ENCODE measurements around the gene DIS3L2.

DNA sequence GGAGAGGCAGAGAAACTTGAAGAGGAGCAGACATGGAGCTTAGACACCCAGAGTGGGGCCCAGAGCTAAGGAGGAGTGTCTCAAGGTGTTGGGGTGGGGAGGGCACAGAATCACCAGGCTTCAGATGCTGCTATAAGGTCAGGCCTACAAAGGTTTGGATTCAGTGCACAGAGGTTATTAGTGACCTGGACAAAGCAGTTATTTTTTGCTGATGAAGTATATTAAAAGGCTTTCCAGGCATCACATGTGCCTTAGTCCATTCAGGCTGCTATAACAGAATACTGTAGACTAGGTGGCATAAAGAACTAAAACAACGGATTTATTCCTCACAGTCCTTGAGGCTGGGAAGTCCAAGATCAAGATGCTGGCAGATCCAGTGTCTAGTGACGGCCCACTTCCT lies 271.4 kb downstream of the DIS3L2 start:
- TF ChIP-seq EP300 (IDR thresholded peaks at IDR 0.05): no peak
- TF ChIP-seq, protein P1, sequence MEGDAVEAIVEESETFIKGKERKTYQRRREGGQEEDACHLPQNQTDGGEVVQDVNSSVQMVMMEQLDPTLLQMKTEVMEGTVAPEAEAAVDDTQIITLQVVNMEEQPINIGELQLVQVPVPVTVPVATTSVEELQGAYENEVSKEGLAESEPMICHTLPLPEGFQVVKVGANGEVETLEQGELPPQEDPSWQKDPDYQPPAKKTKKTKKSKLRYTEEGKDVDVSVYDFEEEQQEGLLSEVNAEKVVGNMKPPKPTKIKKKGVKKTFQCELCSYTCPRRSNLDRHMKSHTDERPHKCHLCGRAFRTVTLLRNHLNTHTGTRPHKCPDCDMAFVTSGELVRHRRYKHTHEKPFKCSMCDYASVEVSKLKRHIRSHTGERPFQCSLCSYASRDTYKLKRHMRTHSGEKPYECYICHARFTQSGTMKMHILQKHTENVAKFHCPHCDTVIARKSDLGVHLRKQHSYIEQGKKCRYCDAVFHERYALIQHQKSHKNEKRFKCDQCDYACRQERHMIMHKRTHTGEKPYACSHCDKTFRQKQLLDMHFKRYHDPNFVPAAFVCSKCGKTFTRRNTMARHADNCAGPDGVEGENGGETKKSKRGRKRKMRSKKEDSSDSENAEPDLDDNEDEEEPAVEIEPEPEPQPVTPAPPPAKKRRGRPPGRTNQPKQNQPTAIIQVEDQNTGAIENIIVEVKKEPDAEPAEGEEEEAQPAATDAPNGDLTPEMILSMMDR (IDR thresholded peaks at IDR 0.05): no peak
